Colonic mucosa (tissue), 4 donors: ENCODE results near the gene PCSK5. TPM values are rescaled to one million over a fixed set of nuclear protein-coding genes. Genes with fewer than 3 reads are reported as not detected.

Experiments
- DNase-seq: peaks from one replicate; pipeline ENCODE4 v3.0.0-alpha.2; 2020
- H3K27ac ChIP-seq: fragments of 200-600 bp; one replicate; pipeline ENCODE4 v1.8.0; 2021
- H3K27me3 ChIP-seq: fragments of 200-600 bp; one replicate; pipeline ENCODE4 v1.8.0; 2021
- H3K36me3 ChIP-seq: fragments of 200-600 bp; one replicate; pipeline ENCODE4 v1.8.0; 2021
- H3K4me1 ChIP-seq: fragments of 200-600 bp; one replicate; pipeline ENCODE4 v1.8.0; 2021; ENCODE audit warnings: mild to moderate bottlenecking
- H3K4me3 ChIP-seq: fragments of 200-600 bp; one replicate; pipeline ENCODE4 v1.8.0; 2021
- H3K9ac ChIP-seq, 2 donors: one replicate each; pipeline ENCODE4 v1.7.0; 2013; ENCODE audit warnings: control low read depth in 2 of 2, low read depth in 2 of 2, low read length in 2 of 2
- H3K9me3 ChIP-seq: fragments of 200-600 bp; one replicate; pipeline ENCODE4 v1.8.0; 2021
- intact Hi-C: fragments of 100-400 bp; cut with DNase I; formaldehyde crosslinking; loops from one replicate; pipeline ENCODE4 v1.14.1; 2022
- total RNA-seq, 2 donors: library from RNA; stranded (reverse); fragmentation: NEBNext Ultra II Directional in 1 of 2; extraction: Animal tissue kit (Norgen Biotek cat#: 25700) in 1 of 2; gene quantifications; one replicate each; pipeline ENCODE4 v1.2.1, GENCODE V29; 2021
- TF ChIP-seq, protein P1 (sequence below): fragments of 200-600 bp; IDR thresholded peaks from one replicate; pipeline ENCODE4 v1.8.0; 2022; ENCODE audit warnings: antibody characterized with exemption, mild to moderate bottlenecking
- donor health status: healthy.
- donor health status: DM: no; HTN: no; CAD: no.
- donor health status: DM: no; HTN: no; CAD: no.

The PCSK5 gene
- total RNA-seq, 2 donors from 2014 or later, result 36.7 to 55.3 TPM

DNA sequence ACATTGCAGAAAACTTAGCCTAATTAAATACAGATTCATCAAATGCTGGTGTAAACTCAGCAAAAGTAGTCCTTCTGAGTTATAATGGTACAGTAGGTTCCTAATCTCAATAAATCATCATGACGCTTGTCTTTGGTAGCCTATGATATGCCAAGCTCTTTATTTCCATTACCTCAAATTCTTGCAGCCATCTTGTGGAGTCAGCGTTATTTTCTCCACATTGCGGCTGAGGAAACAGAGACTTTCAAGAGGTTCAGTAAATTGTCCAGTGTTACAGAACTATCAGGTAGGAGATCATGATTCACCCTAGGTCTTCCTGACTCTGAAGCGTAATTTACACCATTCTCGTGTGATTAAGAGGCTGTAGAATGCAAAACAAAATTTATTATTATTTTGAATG is 237.2 kb downstream of the PCSK5 start:
- no peaks in the 10 kb centered on the region for H3K36me3 ChIP-seq

DNA sequence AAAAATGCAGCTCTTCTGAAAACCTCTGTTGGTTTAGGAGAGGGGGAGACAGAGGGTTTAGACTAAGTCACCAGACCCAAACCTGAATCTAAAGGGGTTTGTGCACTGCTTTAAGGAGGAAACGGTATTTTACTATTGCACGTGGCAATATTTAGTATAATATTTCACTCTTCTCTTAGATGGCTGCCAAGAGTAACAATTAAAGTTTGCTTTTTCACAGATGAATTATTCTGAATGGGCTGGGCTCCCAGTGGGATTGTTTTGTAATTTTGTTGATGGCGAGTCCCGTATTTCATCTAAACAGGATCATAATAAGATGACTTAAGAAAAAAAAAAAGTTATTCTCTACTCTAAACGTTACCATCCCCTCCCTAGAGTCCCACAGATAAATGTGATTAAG is 245.4 kb downstream of the PCSK5 start:
- Histone ChIP-seq H3K9me3 (no peaks in the 10 kb centered on the region), H3K4me3 (no peak overlapping the region), H3K27ac (no peak overlapping the region), H3K9ac (no peak overlapping the region), H3K27me3 (no peaks in the 10 kb centered on the region), H3K36me3 (no peaks in the 10 kb centered on the region), H3K4me1 (no peaks in the 10 kb centered on the region)
- no peak for DNase-seq
- intact Hi-C loops, result no loop called here
- TF ChIP-seq, protein P1, sequence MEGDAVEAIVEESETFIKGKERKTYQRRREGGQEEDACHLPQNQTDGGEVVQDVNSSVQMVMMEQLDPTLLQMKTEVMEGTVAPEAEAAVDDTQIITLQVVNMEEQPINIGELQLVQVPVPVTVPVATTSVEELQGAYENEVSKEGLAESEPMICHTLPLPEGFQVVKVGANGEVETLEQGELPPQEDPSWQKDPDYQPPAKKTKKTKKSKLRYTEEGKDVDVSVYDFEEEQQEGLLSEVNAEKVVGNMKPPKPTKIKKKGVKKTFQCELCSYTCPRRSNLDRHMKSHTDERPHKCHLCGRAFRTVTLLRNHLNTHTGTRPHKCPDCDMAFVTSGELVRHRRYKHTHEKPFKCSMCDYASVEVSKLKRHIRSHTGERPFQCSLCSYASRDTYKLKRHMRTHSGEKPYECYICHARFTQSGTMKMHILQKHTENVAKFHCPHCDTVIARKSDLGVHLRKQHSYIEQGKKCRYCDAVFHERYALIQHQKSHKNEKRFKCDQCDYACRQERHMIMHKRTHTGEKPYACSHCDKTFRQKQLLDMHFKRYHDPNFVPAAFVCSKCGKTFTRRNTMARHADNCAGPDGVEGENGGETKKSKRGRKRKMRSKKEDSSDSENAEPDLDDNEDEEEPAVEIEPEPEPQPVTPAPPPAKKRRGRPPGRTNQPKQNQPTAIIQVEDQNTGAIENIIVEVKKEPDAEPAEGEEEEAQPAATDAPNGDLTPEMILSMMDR, result no peak

More for the DNA sequence above, 237.2 kb downstream of the PCSK5 start:
- no peak overlapping the region for H3K4me3 ChIP-seq
- H3K4me1 ChIP-seq, result no peaks in the 10 kb centered on the region
- H3K27ac ChIP-seq, result no peak overlapping the region
- no peak overlapping the region for H3K9ac ChIP-seq
- TF ChIP-seq, protein P1, result no peak
- H3K9me3 ChIP-seq, result no peaks in the 10 kb centered on the region
- DNase-seq, result no peak
- intact Hi-C loops, result no loop called here
- no peaks in the 10 kb centered on the region for H3K27me3 ChIP-seq

DNA sequence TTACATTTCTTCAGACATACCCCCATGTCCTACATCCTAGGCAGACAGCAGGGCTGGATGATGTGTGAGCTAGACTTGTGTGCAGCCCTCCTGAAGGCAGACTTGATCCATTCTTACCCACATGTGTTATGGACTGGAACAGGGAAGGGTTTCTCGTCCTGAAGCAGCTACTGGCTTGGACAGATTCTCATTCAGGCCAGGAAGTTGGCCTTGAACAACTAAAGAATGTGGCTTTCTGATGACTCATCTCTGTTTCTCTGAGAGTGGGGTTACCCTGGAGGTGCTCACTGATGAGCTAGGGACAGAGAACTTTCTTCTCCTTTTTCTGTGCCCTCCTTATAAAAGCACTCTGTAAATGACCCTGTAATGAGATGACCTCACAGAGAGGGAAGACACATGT is 246.5 kb downstream of the PCSK5 start:
- Histone ChIP-seq H3K9me3 (no peaks in the 10 kb centered on the region), H3K9ac (no peak overlapping the region), H3K27ac (no peak overlapping the region), H3K27me3 (no peaks in the 10 kb centered on the region), H3K36me3 (no peaks in the 10 kb centered on the region), H3K4me3 (no peak overlapping the region), H3K4me1 (no peaks in the 10 kb centered on the region)
- intact Hi-C loops, result no loop called here
- TF ChIP-seq, protein P1, result no peak
- DNase-seq, result no peak

- TF ChIP-seq, protein P1, result no peak
- DNase-seq, result no peak
- no peaks in the 10 kb centered on the region for H3K36me3 ChIP-seq
- H3K4me3 ChIP-seq, result no peak overlapping the region
- intact Hi-C loops, result no loop called here
- no peaks in the 10 kb centered on the region for H3K9me3 ChIP-seq
- H3K27ac ChIP-seq, result no peak overlapping the region
- H3K27me3 ChIP-seq, result no peaks in the 10 kb centered on the region
- H3K9ac ChIP-seq, result no peak overlapping the region
- no peaks in the 10 kb centered on the region for H3K4me1 ChIP-seq
These were observed 247.5 kb downstream of the PCSK5 start for GRCh38 chr9:76137931-76138330.

DNA sequence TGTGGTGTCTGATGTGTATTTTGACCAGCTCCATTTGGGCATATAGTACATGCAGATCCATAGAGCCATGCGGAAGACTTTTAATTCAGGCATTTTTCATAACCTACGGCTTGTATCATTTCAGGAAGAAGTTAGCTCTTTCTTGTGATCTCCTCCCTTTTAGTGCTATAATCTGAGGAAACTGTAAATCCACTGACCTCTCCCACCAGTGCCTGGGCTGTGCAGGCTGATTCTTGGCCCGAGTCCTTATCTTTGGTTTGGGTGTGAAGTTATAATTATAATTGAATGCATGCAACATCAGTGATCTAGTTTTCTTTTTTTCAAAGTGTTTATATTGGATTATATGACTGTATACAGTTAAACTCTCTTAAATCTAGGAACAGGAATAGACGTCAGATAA is 247.9 kb downstream of the PCSK5 start:
- no peaks in the 10 kb centered on the region for H3K4me1 ChIP-seq
- DNase-seq, result no peak
- no peaks in the 10 kb centered on the region for H3K36me3 ChIP-seq
- H3K27me3 ChIP-seq, result no peaks in the 10 kb centered on the region
- no peak overlapping the region for H3K9ac ChIP-seq
- H3K27ac ChIP-seq, result no peak overlapping the region
- TF ChIP-seq, protein P1, result no peak
- intact Hi-C loops, result no loop called here
- H3K9me3 ChIP-seq, result no peaks in the 10 kb centered on the region
- no peak overlapping the region for H3K4me3 ChIP-seq

DNA sequence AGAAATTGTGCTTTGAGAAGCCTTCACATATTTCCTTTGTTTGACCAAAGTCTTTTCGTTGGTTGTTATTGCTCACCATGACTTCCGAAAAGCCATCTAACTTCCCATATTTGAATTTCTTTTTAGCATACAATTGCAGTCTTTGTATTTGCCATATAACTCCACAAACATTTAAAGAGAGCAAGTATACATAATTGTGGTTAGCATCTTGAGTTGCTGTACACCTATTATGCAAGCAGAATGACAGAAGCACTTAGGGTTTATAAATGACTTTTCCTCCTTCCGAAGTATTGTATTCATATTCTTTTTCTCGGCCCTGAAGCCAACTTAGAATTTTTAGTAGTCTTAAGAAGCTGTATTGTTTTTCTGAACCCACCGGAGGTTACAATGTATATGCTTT is 253.4 kb downstream of the PCSK5 start:
- Histone ChIP-seq H3K4me1 (no peaks in the 10 kb centered on the region), H3K9ac (no peak overlapping the region), H3K36me3 (no peaks in the 10 kb centered on the region), H3K27me3 (no peaks in the 10 kb centered on the region), H3K4me3 (no peak overlapping the region), H3K9me3 (no peaks in the 10 kb centered on the region), H3K27ac (no peak overlapping the region)
- intact Hi-C loops, result no loop called here
- no peak for DNase-seq
- TF ChIP-seq, protein P1, result no peak
